Renal cortical epithelial cell (primary cell): ENCODE results near the gene ABCC6. TPM values are rescaled to one million over a fixed set of nuclear protein-coding genes. Genes with fewer than 3 reads are reported as not detected.
A peak's percentile ranks its signal among the peaks of the same experiment; 100 is the strongest.

Source experiments
- DNase-seq: peaks from one replicate; pipeline ENCODE4 v3.0.0-alpha.2; 2011; ENCODE audit warnings: low read depth
- total RNA-seq: library from RNA; depleted of rRNA; stranded (reverse); fragments of >200 nt; gene quantifications from 2 replicates; pipeline ENCODE4 v1.2.3, GENCODE V29; 2014

The ABCC6 gene
- total RNA-seq, 1 donor from 2014 or later, result 2.9 TPM

GRCh38 chr16:16141784-16142396 is 81.4 kb downstream of the ABCC6 start:
- DNase-seq, result no peak

- DNase-seq, result no peak
Measured at GRCh38 chr16:16141141-16141540, 82.2 kb downstream of the ABCC6 start.

GRCh38 chr16:16140537-16140936 is 82.8 kb downstream of the ABCC6 start:
- DNase-seq, result no peak

GRCh38 chr16:16139806-16140205 is 83.5 kb downstream of the ABCC6 start:
- DNase-seq, result no peak

- no peak for DNase-seq
Measured at GRCh38 chr16:16139061-16139460, 84.2 kb downstream of the ABCC6 start.

- DNase-seq, result no peak
Measured at GRCh38 chr16:16138034-16138635, 85.2 kb downstream of the ABCC6 start.

- no peak for DNase-seq
Measured at GRCh38 chr16:16137110-16137509, 86.2 kb downstream of the ABCC6 start.

GRCh38 chr16:16136588-16136987 is 86.7 kb downstream of the ABCC6 start:
- DNase-seq, result no peak

GRCh38 chr16:16133943-16134604 is 89.2 kb downstream of the ABCC6 start:
- peak; percentile 16 for DNase-seq

- DNase-seq, result no peak
Measured at GRCh38 chr16:16131659-16132058, 91.6 kb downstream of the ABCC6 start.

GRCh38 chr16:16131204-16131603 is 92.1 kb downstream of the ABCC6 start:
- DNase-seq, result no peak

GRCh38 chr16:16127469-16128116 is 95.7 kb downstream of the ABCC6 start:
- peak; percentile 55 for DNase-seq

GRCh38 chr16:16126896-16127295 is 96.4 kb downstream of the ABCC6 start:
- DNase-seq, result no peak

GRCh38 chr16:16124974-16125373 is 98.3 kb downstream of the ABCC6 start:
- no peak for DNase-seq

GRCh38 chr16:16124438-16124837 is 98.9 kb downstream of the ABCC6 start:
- DNase-seq, result no peak

GRCh38 chr16:16122264-16122663 is 101.0 kb downstream of the ABCC6 start:
- no peak for DNase-seq

- no peak for DNase-seq
Measured at GRCh38 chr16:16121185-16121727, 102.0 kb downstream of the ABCC6 start.

GRCh38 chr16:16120382-16121184 is 102.7 kb downstream of the ABCC6 start:
- DNase-seq, result no peak

- DNase-seq, result no peak
Measured at GRCh38 chr16:16120044-16120381, 103.3 kb downstream of the ABCC6 start.

- no peak for DNase-seq
Measured at GRCh38 chr16:16118337-16118736, 105.0 kb downstream of the ABCC6 start.

- DNase-seq, result no peak
Measured at GRCh38 chr16:16116841-16117240, 106.5 kb downstream of the ABCC6 start.

GRCh38 chr16:16113076-16113475 is 110.2 kb downstream of the ABCC6 start:
- no peak for DNase-seq
